GM10847 (cell line): ENCODE data around the gene ABCA13.

Experiments used
- POLR2A ChIP-seq: IDR thresholded peaks from 2 replicates; pipeline ENCODE4 v1.6.1; 2011; ENCODE audit not compliant: insufficient read length; ENCODE audit errors: extremely low read depth

The ABCA13 gene

GRCh38 chr7:48452218-48452617 is 281.0 kb downstream of the ABCA13 start:
- TF ChIP-seq POLR2A: no peak

GRCh38 chr7:48454750-48455192 is 283.5 kb downstream of the ABCA13 start:
- no peak for TF ChIP-seq POLR2A

DNA sequence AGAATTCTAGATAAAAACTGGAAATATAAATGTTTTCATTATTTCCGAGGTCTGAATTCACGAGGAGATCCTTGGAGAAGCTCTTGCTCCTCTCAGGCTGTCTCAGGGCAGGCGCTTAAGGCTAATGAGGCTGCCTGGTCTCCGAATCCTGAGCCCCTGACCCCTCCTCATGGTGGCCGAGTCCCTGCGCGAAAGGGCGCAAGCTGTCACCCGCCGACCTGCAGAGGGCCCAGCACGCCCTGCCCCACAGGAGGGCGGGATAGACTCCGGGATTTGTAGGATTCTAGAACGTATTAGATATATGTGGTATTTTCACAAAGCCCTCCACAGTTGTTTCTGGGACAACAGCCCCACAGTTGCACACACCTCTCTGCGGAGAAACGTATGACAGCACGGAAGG is 284.1 kb downstream of the ABCA13 start:
- no peak for TF ChIP-seq POLR2A

DNA sequence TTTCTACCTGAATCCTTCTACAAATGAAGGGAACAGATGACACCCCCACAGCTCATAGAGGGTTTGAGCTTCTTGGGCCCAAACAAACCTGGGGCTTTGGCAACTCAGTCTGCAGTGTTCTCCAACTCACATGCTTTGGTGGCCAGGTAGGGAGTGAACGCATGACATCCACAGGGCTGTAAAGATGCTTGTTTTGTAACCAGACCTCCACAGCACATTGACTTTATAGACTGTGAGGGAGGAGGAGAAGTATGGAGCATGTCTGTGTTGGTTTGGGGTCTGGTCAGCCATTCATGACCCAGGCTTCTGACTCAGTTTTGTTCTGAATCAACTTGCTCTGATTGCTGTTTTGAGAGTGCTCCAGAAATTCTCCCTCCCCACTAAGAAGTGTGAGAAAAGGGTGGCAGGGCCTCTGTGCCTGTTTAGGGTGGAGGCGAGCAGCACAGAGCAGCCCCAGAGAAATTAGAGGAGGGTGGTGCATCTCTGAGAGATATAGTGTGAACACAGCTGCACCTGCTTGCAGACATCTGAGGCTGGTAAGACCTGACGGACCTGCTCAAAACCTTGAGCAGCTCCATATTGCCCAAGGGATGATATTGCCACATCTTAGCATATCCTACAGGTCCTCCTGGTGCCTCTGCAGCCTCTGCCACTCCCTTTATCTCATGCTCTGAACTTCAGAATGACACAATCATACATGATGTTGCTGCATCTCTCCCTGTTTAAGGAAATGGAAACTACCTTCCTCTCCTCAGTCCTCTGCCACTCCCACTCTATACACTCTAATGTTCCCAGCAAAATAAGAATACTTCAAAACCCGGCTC is 287.7 kb downstream of the ABCA13 start:
- no peak for TF ChIP-seq POLR2A

DNA sequence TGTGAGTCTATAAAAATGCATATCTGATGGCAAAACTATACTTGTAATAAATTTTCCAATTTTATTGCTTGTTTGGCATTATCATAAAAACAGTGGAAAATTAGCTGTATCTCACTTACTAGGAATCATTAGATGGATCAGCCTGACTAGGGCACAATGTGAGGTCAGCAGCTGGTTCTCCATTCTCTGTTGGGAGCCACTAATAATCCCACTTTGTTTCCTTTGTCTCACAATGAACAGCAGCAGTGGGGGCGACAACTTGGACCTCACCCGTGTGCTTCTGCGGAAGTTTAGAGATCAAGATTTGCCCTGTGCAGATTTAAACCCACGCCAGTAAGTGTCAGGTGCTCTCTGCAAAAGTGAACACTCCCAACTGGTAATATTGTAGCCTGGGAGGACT is 295.5 kb downstream of the ABCA13 start:
- TF ChIP-seq POLR2A: no peak

- TF ChIP-seq POLR2A: no peak
Observed at GRCh38 chr7:48471196-48471595, 299.9 kb downstream of the ABCA13 start.

DNA sequence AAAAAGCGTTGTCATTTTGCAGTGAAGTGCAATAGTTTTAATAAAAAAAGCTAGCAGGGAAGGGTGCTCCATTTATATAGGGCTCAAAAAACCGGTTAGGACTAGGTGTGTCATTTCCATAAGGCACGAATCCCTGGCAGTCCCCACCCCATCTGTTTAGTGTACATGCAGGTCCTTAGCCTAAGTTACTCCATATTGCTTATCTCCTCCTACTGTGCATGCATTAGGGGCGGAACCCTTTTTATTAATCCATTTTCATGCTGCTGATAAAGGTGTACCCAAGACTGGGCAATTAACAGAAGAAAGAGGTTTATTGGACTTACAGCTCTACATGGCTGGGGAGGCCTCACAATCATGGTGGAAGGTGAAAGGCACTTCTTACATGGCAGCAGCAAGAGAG is 301.4 kb downstream of the ABCA13 start:
- TF ChIP-seq POLR2A: no peak

DNA sequence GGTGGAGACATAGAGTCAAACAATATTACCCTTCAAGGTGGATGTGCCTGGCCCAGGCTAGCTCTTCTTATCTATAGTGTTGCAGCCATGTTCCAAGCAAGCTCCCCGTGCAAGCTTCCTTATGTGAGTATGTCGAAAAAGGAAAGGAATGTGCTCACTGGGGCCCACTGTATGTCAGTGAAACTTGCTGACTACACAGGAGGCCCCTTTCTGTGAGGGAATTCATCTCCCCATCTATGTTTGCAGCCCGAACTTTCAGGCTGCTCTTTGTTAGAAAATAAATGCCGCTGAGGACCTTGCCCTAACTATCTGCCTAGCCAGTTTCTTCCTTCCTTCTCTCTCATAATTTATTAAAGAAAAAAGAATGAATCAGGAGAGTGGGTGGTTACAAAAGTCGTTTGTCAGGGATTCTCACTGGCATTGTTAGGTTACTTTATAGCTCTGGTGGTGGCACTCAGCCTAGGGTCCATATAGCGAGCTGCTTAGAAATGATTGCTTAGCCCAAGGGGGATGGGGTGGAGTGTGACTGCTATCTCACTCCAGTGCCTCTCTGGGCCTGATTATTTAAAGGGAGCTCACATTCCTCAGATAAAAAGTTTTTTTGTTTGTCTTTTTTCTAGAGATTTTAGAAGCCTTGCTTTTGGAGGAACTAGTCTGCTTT is 302.1 kb downstream of the ABCA13 start:
- TF ChIP-seq POLR2A: no peak

- no peak for TF ChIP-seq POLR2A
Observed at GRCh38 chr7:48481235-48481634, 310.0 kb downstream of the ABCA13 start.

DNA sequence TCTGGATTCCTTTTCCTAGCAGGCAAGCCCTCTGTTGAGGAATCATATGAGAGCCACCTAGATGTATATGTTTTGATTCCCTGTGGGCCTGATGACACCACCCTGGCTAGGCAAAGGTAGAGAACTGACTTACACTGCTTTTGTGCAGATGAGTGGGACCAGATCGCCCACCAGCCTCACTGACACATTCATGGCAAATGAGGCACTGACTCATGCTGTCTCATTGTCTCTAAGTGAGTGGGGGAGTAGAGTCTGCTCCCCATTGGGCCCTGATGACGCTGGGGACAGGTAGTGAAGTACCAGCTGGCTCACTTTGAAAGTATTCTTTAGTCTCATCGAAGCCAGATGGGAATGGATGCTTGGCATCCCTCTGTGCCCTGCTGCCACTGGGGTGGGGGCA is 326.3 kb downstream of the ABCA13 start:
- no peak for TF ChIP-seq POLR2A

- no peak for TF ChIP-seq POLR2A
Observed at GRCh38 chr7:48502021-48502420, 330.8 kb downstream of the ABCA13 start.

GRCh38 chr7:48505051-48505450 is 333.8 kb downstream of the ABCA13 start:
- no peak for TF ChIP-seq POLR2A

DNA sequence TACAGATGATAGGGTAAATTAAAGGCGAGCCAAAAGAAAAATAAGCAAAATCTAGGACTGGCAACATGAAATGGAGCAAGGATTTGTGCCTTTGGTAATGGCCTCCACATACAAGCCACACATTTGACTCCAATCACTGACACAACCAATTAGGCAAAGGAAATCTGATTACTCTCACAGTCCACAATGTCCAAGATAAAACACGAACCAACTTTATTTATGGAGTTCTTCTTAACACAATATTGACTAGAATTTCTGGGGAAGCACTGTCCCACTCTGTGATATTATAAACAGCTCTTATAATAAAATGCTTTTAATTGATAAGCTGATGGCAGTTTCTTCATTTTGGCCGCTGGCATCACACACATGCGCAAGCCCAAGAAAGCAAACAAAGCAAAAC is 334.2 kb downstream of the ABCA13 start:
- TF ChIP-seq POLR2A: no peak

DNA sequence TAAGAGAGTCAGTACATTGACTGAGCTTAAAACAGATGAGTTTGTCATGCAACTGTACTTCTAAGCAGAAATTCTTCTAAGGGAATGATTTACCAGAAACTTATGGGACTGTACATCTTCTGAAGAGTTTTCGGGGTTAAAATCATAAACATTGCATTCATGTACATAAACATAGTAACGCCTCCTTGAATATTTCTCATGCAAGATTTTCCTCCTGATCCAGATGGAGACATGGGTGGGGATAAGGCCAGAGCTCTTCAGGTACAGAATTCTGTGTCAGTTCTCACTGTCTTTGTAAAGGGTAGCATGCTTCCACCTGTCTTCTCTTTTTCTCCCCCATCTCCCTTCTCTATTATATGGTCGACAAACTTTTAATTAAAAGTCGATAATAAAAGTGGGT is 335.3 kb downstream of the ABCA13 start:
- TF ChIP-seq POLR2A: no peak

- no peak for TF ChIP-seq POLR2A
Observed at GRCh38 chr7:48511080-48511479, 339.8 kb downstream of the ABCA13 start.

- no peak for TF ChIP-seq POLR2A
Observed at GRCh38 chr7:48512892-48513291, 341.6 kb downstream of the ABCA13 start.
